Thyroid gland (tissue), 4 donors: Measurements from ENCODE around the gene CHST11.

Experiments used
- POLR2A ChIP-seq, 2 donors: fragments of 450-650 bp; IDR thresholded peaks; one replicate each; pipeline ENCODE4 v1.6.1; 2017; ENCODE audit warnings: antibody characterized with exemption in 2 of 2, mild to moderate bottlenecking in 2 of 2, moderate library complexity in 1 of 2
- TF ChIP-seq, protein P1 (sequence below), 6 experiments: fragments of 200-600 bp in 3 of 6; fragments of 450-650 bp in 3 of 6; sonication (generic) in 3 of 6; IDR thresholded peaks; one replicate each; pipeline ENCODE4 v1.5.1; 2016 to 2019; ENCODE audit warnings: antibody characterized with exemption in 6 of 6, mild to moderate bottlenecking in 2 of 6, inconsistent platforms in 1 of 6, moderate library complexity in 1 of 6

DNA sequence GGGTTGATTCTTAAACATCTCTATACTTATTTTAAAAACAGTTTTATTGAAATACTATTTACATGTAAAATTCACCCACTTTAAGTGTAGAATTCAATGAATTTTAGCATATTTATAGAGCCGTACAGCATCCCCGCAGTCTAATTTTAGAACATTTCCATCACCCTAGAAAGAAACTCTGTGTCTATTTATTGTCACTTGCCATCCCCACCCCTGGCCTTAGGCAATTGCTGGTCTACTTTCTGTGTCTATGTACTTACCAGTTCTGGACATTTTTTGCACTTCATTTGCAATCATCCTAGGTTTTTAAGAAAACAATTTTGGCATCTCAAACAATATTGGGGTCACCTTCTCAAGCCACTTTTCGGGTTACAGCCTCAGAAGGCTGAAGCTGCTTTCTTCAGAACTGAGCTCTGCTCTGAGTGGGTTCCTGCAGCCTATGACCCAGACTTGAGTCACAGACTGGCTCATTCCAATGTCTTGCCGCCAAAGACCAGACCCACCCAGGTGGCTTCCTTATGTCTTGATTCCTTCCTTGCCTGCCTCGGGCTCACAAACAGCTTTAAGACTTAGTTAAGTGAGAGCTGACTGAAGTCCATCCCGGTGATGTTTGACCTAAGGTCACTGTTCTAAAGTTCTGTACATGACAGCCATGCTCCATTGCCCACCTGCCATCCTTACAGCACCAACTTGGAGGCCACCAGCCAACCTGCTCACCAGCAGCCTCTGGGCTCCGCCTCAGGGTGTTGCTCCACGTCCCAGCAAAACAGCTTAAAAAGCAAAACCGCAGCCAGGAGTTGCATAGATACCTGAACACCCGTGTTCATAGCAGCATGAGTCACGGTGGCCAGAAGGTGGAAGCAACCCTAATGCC lies 131.5 kb downstream of the CHST11 start:
- TF ChIP-seq, protein P1, sequence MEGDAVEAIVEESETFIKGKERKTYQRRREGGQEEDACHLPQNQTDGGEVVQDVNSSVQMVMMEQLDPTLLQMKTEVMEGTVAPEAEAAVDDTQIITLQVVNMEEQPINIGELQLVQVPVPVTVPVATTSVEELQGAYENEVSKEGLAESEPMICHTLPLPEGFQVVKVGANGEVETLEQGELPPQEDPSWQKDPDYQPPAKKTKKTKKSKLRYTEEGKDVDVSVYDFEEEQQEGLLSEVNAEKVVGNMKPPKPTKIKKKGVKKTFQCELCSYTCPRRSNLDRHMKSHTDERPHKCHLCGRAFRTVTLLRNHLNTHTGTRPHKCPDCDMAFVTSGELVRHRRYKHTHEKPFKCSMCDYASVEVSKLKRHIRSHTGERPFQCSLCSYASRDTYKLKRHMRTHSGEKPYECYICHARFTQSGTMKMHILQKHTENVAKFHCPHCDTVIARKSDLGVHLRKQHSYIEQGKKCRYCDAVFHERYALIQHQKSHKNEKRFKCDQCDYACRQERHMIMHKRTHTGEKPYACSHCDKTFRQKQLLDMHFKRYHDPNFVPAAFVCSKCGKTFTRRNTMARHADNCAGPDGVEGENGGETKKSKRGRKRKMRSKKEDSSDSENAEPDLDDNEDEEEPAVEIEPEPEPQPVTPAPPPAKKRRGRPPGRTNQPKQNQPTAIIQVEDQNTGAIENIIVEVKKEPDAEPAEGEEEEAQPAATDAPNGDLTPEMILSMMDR (IDR thresholded peaks at IDR 0.05): no peak
- no peak for TF ChIP-seq POLR2A (IDR thresholded peaks at IDR 0.05)
